Glutamatergic neuron (in vitro differentiated cells): ENCODE measurements around the gene SETD4. TPM values are rescaled to one million over a fixed set of nuclear protein-coding genes. Genes with fewer than 3 reads are reported as not detected.

ENCODE experiments used
- DNase-seq: peaks from one replicate; pipeline ENCODE4 v3.0.0; 2022
- H3K27ac Mint-ChIP-seq: one replicate; pipeline ENCODE4 v1.8.0; 2020; ENCODE audit warnings: mild to moderate bottlenecking, mixed read lengths, inconsistent platforms; ENCODE audit not compliant: unreplicated experiment
- H3K27me3 Mint-ChIP-seq: one replicate; pipeline ENCODE4 v1.8.0; 2020; ENCODE audit warnings: mild to moderate bottlenecking, moderate library complexity, mixed read lengths, inconsistent platforms; ENCODE audit not compliant: unreplicated experiment
- H3K36me3 Mint-ChIP-seq: one replicate; pipeline ENCODE4 v1.8.0; 2020; ENCODE audit warnings: mild to moderate bottlenecking, mixed read lengths, inconsistent platforms; ENCODE audit not compliant: unreplicated experiment
- H3K4me1 Mint-ChIP-seq: one replicate; pipeline ENCODE4 v1.8.0; 2020; ENCODE audit warnings: mild to moderate bottlenecking, low read depth, mixed read lengths, inconsistent platforms; ENCODE audit not compliant: unreplicated experiment
- H3K4me3 Mint-ChIP-seq: one replicate; pipeline ENCODE4 v1.8.0; 2020; ENCODE audit warnings: mild to moderate bottlenecking, mixed read lengths, inconsistent platforms; ENCODE audit not compliant: unreplicated experiment
- H3K9me3 Mint-ChIP-seq: one replicate; pipeline ENCODE4 v1.8.0; 2020; ENCODE audit warnings: mild to moderate bottlenecking, moderate library complexity, mixed read lengths, inconsistent platforms; ENCODE audit not compliant: unreplicated experiment
- CTCF ChIP-seq: fragments of 200-600 bp; sonication (generic); IDR thresholded peaks from one replicate; pipeline ENCODE4 v1.5.0; 2021; ENCODE audit not compliant: partially characterized antibody, unreplicated experiment
- total RNA-seq: library from RNA; stranded (reverse); fragmentation: NEBNext Ultra II Directional; extraction: Animal tissue kit (Norgen Biotek cat#: 25700); gene quantifications from one replicate; pipeline ENCODE4 v1.2.1, GENCODE V29; 2021; ENCODE audit not compliant: unreplicated experiment

Gene SETD4
- total RNA-seq, 1 donor from 2014 or later, result 21.3 TPM

- no peak for TF ChIP-seq CTCF
- H3K36me3 Mint-ChIP-seq, result no peaks in the 10 kb centered on the region
- H3K27ac Mint-ChIP-seq, result no peak overlapping the region
- no peaks in the 10 kb centered on the region for H3K4me1 Mint-ChIP-seq
- no peak overlapping the region for H3K4me3 Mint-ChIP-seq
- no peaks in the 10 kb centered on the region for H3K9me3 Mint-ChIP-seq
- no peaks in the 10 kb centered on the region for H3K27me3 Mint-ChIP-seq
- DNase-seq, result no peak
Observed at GRCh38 chr21:35993875-35994490, 66.3 kb downstream of the SETD4 start.

GRCh38 chr21:35991131-35991530 is 69.2 kb downstream of the SETD4 start:
- no peaks in the 10 kb centered on the region for H3K36me3 Mint-ChIP-seq
- TF ChIP-seq CTCF, result no peak
- DNase-seq, result no peak

GRCh38 chr21:35990609-35991008 is 69.7 kb downstream of the SETD4 start:
- TF ChIP-seq CTCF, result no peak
- Mint-ChIP-seq H3K27ac (no peak overlapping the region), H3K9me3 (no peaks in the 10 kb centered on the region), H3K27me3 (no peaks in the 10 kb centered on the region), H3K36me3 (no peaks in the 10 kb centered on the region), H3K4me1 (no peaks in the 10 kb centered on the region), H3K4me3 (no peak overlapping the region)
- no peak for DNase-seq

More at GRCh38 chr21:35991131-35991530, 69.2 kb downstream of the SETD4 start:
- no peak overlapping the region for H3K4me3 Mint-ChIP-seq
- no peaks in the 10 kb centered on the region for H3K27me3 Mint-ChIP-seq
- no peaks in the 10 kb centered on the region for H3K4me1 Mint-ChIP-seq
- no peaks in the 10 kb centered on the region for H3K9me3 Mint-ChIP-seq
- H3K27ac Mint-ChIP-seq, result no peak overlapping the region

GRCh38 chr21:35989138-35989735 is 71.1 kb downstream of the SETD4 start:
- TF ChIP-seq CTCF, result no peak
- DNase-seq, result no peak
- Mint-ChIP-seq H3K27me3 (no peaks in the 10 kb centered on the region), H3K4me1 (no peaks in the 10 kb centered on the region), H3K9me3 (peaks cover 2% of the 10 kb centered on the region), H3K36me3 (no peaks in the 10 kb centered on the region), H3K4me3 (no peak overlapping the region), H3K27ac (no peak overlapping the region)

DNA sequence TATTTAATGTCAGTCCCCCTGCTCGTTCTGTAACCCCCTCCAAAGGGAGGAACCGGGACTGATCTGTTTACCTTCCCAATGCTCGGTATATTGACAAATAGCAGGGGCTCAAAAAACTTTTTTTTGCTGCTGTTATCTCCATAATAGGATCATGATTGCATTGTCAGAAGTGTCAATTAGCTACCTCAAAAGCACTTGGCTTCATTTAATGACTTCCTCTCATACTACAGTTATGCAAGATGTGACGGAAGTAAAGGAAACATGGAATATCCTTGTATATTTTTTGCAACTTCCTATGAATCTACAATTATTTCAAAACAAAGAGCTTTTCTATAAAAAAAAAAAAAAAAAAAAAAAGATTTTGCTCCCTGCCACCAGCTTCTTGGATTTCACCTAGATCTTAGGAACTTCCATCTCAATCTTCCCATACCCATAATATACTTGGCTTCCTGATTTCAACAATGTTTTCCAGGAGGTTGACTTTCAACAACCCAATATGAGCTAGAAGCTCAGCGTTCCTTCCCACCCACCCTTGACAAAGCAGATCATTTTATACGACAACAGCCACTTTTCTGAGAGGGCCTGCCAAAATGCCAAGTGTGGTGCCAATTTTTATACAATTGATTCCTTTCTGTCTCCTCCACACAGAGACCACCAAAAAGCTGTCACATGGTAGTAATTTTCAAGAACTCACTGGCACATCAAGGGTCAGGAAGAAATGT is 71.7 kb downstream of the SETD4 start:
- Mint-ChIP-seq H3K36me3 (no peaks in the 10 kb centered on the region), H3K4me3 (no peak overlapping the region), H3K9me3 (peaks cover 2% of the 10 kb centered on the region), H3K27me3 (no peaks in the 10 kb centered on the region), H3K4me1 (no peaks in the 10 kb centered on the region), H3K27ac (no peak overlapping the region)
- TF ChIP-seq CTCF, result no peak
- no peak for DNase-seq
